Breast epithelium (tissue), 4 donors: ENCODE results near the gene TNFRSF8. TPM values are rescaled to one million over a fixed set of nuclear protein-coding genes. Genes with fewer than 3 reads are reported as not detected.

ENCODE experiments used
- DNase-seq, 2 donors: peaks; one replicate each; pipeline ENCODE4 v3.0.0-alpha.2; 2019; ENCODE audit warnings: low spot score in 2 of 2
- H3K27ac ChIP-seq, 2 donors: fragments of 200-600 bp; sonication (generic) in 1 of 2; one replicate each; pipeline ENCODE4 v1.5.1; 2016 to 2019; ENCODE audit warnings: mild to moderate bottlenecking in 1 of 2
- H3K27me3 ChIP-seq, 2 donors: fragments of 200-600 bp; sonication (generic) in 1 of 2; one replicate each; pipeline versions ENCODE4 v1.5.1 to v1.6.0; 2017 to 2019; ENCODE audit warnings: control low read depth in 1 of 2, mild to moderate bottlenecking in 1 of 2
- H3K36me3 ChIP-seq: fragments of 200-600 bp; one replicate; pipeline ENCODE4 v1.5.1; 2019
- H3K4me1 ChIP-seq, 2 donors: fragments of 200-600 bp; sonication (generic); one replicate each; pipeline ENCODE4 v1.5.1; 2016 to 2019; ENCODE audit warnings: control low read depth in 1 of 2
- H3K4me3 ChIP-seq, 3 donors: fragments of 200-600 bp; sonication (generic); 1 replicate in 2 of 3; 2 replicates in 1 of 3; pipeline ENCODE4 v1.5.1; 2016 to 2019; ENCODE audit warnings: mild to moderate bottlenecking in 3 of 3, moderate library complexity in 2 of 3
- H3K9me3 ChIP-seq, 2 donors: fragments of 200-600 bp; sonication (generic) in 1 of 2; one replicate each; pipeline ENCODE4 v1.5.1; 2016 to 2019; ENCODE audit warnings: control low read depth in 1 of 2
- CTCF ChIP-seq, 3 donors: fragments of 450-650 bp; IDR thresholded peaks; one replicate each; pipeline ENCODE4 v1.5.1; 2016 to 2017; ENCODE audit warnings: antibody characterized with exemption in 3 of 3, mild to moderate bottlenecking in 3 of 3, moderate library complexity in 3 of 3
- POLR2A ChIP-seq: fragments of 450-650 bp; IDR thresholded peaks from one replicate; pipeline ENCODE4 v1.6.1; 2016; ENCODE audit warnings: antibody characterized with exemption, mild to moderate bottlenecking, moderate library complexity
- POLR2AphosphoS5 ChIP-seq, 3 donors: sonication (generic); formaldehyde crosslinking; IDR thresholded peaks; one replicate each; pipeline ENCODE4 v1.6.1; 2017; ENCODE audit warnings: antibody characterized with exemption in 3 of 3
- intact Hi-C: fragments of 100-400 bp; cut with DNase I; formaldehyde crosslinking; loops from one replicate; pipeline ENCODE4 v1.15.1; 2023; ENCODE audit warnings: low total_unique reads
- total RNA-seq, 3 donors: library from RNA; depleted of rRNA; stranded (reverse); fragments of >200 nt; gene quantifications; one replicate each; pipeline ENCODE4 v1.1.0, GENCODE V29; 2016

Gene TNFRSF8
- total RNA-seq, 3 donors from 2014 or later: 0.88 to 2.3 (median 1.6) TPM

GRCh38 chr1:12179676-12180075 lies 116.6 kb downstream of the TNFRSF8 start:
- peaks cover 3 to 4% of the 10 kb centered on the region in 2 donors for H3K4me1 ChIP-seq

GRCh38 chr1:12180315-12180714 lies 117.2 kb downstream of the TNFRSF8 start:
- Histone ChIP-seq H3K27ac (peak overlapping the region; percentile 81 to 87), H3K4me1 (peaks cover 7 to 11% of the 10 kb centered on the region in 2 donors), H3K36me3 (no peaks in the 10 kb centered on the region), H3K9me3 (no peaks in the 10 kb centered on the region), H3K27me3 (no peaks in the 10 kb centered on the region), H3K4me3 (no peak overlapping the region)
- DNase-seq: peak in 1 of 2 donors; percentile 43
- TF ChIP-seq POLR2A (no peak), POLR2AphosphoS5 (IDR thresholded peaks at IDR 0.05) (peak in 1 of 3 donors; percentile 35), CTCF (IDR thresholded peaks at IDR 0.05) (no peak)
- intact Hi-C loops: loop anchor here (5.0 kb wide), 1 partner anchor 1128 kb away; no protein-coding TSS in a partner anchor

More at GRCh38 chr1:12179676-12180075, 116.6 kb downstream of the TNFRSF8 start:
- intact Hi-C loops: loop anchor here (5.0 kb wide), 1 partner anchor 1127 kb away; no protein-coding TSS in a partner anchor
- TF ChIP-seq POLR2A: no peak
- no peak for TF ChIP-seq POLR2AphosphoS5 (IDR thresholded peaks at IDR 0.05)
- TF ChIP-seq CTCF (IDR thresholded peaks at IDR 0.05): no peak
- Histone ChIP-seq H3K27me3 (no peaks in the 10 kb centered on the region), H3K27ac (peak overlapping the region; percentile 52 to 81), H3K9me3 (no peaks in the 10 kb centered on the region), H3K36me3 (no peaks in the 10 kb centered on the region), H3K4me3 (no peak overlapping the region)
- DNase-seq: no peak

- Histone ChIP-seq H3K9me3 (no peaks in the 10 kb centered on the region), H3K4me1 (peaks cover 7 to 13% of the 10 kb centered on the region in 2 donors), H3K36me3 (no peaks in the 10 kb centered on the region), H3K27ac (peak overlapping the region; percentile 81 to 87), H3K27me3 (no peaks in the 10 kb centered on the region), H3K4me3 (no peak overlapping the region)
- no peak for TF ChIP-seq POLR2A
- TF ChIP-seq POLR2AphosphoS5 (IDR thresholded peaks at IDR 0.05): no peak
- no peak for TF ChIP-seq CTCF (IDR thresholded peaks at IDR 0.05)
- DNase-seq: no peak
- intact Hi-C loops: loop anchor here (5.0 kb wide), 1 partner anchor 1129 kb away; no protein-coding TSS in a partner anchor
Measured at GRCh38 chr1:12180903-12181302, 117.8 kb downstream of the TNFRSF8 start.

DNA sequence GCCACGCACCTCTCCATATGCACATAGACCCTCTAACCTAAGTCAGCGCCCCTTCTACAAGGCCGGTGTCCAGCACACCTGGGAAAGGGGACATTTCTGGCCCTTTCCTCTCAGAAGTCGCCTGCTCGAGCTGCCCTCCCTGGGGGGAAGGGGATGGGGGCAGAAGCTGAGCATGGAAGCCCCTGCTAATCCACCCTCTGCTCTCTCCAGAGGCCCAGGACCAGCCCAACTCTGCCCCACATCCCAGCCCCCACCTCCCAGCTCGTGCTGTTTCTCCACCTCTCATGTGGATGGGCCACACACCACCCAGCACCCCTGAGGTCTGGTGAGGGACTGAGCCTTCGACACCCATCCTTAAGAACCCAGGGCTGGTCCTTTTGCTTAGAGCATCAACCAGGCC lies 118.5 kb downstream of the TNFRSF8 start:
- intact Hi-C loops: loop anchor here (5.0 kb wide), 1 partner anchor 1129 kb away; no protein-coding TSS in a partner anchor
- H3K9me3 ChIP-seq: no peaks in the 10 kb centered on the region
- H3K27me3 ChIP-seq: no peaks in the 10 kb centered on the region
- DNase-seq: no peak
- TF ChIP-seq POLR2AphosphoS5 (IDR thresholded peaks at IDR 0.05): no peak
- no peak for TF ChIP-seq POLR2A
- TF ChIP-seq CTCF (IDR thresholded peaks at IDR 0.05): no peak
- H3K36me3 ChIP-seq: no peaks in the 10 kb centered on the region
- peak overlapping the region; percentile 81 to 87 for H3K27ac ChIP-seq
- peaks cover 7 to 15% of the 10 kb centered on the region in 2 donors for H3K4me1 ChIP-seq
- H3K4me3 ChIP-seq: no peak overlapping the region

GRCh38 chr1:12182410-12182984 lies 119.4 kb downstream of the TNFRSF8 start:
- DNase-seq: no peak
- Histone ChIP-seq H3K9me3 (no peaks in the 10 kb centered on the region), H3K4me3 (no peak overlapping the region), H3K27ac (peak overlapping the region; percentile 81 to 87), H3K4me1 (peaks cover 7 to 15% of the 10 kb centered on the region in 2 donors), H3K27me3 (no peaks in the 10 kb centered on the region), H3K36me3 (no peaks in the 10 kb centered on the region)
- no peak for TF ChIP-seq CTCF (IDR thresholded peaks at IDR 0.05)
- TF ChIP-seq POLR2AphosphoS5 (IDR thresholded peaks at IDR 0.05): no peak
- no peak for TF ChIP-seq POLR2A
- intact Hi-C loops: loop anchor here (5.0 kb wide), 1 partner anchor 1130 kb away; no protein-coding TSS in a partner anchor
